Raji (cell line): Measurements from ENCODE around the gene PAM.

Source experiments
- POLR2A ChIP-seq: IDR thresholded peaks from 2 replicates; pipeline ENCODE4 v1.6.1; 2011; ENCODE audit warnings: low read depth, low read length, control low read depth; ENCODE audit not compliant: insufficient read depth

PAM gene

DNA sequence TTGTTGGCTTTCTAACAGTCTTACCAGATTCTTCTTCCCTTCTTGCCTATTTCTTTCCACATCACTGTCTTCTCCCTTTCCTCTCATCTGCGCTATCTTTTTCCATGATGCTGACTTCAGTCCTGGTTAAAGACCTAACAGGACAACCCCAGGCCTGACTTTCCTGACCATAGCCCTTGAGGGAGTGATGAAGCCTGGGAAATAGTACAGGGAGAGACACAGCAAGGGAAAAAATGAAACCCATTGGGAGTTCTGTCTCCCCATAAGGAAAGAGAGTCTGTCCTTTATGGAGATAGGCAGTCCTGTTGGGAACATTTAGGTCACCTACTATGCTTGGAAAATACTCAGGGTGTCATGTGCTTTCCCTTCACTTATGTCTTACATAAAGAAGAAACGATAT is 272.2 kb downstream of the PAM start:
- no peak for TF ChIP-seq POLR2A

DNA sequence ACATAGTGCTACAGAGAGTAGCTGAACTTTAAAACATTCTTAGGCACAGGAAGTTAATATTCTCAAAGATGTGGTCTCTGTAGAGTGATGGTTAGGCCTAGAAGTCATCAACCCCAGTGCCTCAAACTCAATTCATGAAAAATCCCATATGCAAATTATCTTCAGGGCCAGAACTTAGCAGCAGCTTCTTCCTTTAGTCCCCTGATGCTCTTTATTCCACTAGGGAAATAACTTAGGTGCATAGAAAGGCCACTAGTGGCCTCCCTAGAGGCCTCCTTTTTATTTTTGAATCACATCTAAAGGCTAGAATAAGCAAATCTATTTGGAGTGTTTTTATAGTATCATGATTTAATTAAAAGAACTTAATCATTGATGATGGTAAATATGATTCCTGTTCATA is 276.5 kb downstream of the PAM start:
- TF ChIP-seq POLR2A: no peak

DNA sequence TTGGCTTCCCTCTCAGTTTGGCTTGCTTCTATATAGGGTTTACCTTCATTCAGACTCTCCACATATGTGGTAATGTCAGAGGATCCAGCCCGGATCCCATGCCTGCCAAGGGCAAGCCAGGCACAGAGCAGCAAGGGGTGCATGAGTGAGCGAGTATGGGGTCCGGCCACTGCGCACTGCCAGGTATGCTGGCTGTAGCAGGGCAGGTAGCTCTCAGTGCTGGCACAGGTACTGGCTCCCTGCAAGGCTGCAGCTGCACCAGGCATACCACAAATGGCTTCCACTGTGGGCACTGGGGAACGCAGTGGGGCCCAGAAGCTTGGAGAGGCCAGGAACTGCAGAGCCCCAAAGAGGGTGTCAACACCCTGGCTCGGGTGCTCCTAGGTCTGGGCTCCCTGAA is 278.6 kb downstream of the PAM start:
- no peak for TF ChIP-seq POLR2A

DNA sequence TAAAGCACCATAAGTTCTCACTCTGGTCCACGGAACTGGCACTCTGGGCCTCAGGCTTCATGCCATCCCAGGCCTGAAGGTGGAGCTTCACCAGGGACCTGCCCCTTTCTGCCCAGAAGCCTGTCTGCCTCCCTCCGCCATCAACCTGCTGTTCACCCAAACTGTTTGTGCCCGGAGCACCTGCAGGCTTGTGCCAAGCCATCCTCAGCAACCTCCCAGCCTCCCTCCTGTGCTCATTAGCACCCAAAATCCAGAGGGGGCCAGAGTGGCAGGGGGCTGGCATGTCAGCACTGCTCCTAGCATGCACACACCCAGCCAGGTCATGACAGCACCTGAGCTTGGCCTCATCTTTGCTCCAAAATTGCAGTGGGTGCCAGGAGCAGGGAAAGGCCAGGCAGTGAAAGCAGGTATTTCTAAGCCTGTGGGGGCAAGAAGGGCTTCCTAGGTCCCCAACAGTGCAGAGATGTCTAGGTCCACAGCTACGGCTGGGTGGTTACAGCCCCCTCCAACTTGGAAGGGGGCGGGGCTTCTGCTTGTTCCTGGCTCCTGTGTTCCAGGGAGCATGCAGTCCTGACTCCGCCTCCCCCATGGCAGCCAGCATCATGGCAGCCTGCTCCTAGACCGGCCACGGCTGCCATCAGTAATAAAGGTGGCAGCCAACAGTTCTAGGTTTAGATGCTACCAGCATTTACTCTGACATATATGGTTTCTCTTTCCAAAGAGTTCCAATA is 279.7 kb downstream of the PAM start:
- TF ChIP-seq POLR2A: no peak

DNA sequence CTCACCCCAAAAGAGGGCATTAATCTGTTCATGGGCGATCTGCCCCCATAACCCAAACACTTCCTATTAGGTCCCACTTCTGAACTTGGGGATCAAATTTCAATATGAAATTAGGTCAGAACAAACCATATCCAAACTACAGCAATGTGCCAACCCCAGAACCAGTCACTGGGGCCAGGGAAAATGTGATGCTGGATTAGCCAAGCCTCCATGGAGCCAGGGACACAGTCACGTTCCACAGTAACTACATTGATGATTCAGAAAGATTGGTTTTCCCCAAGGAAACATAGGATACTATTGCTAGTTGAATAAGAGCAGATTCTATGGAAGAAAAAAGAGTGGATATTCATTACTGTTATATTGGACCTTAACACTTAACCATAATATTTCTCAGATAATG is 280.6 kb downstream of the PAM start:
- TF ChIP-seq POLR2A: no peak

DNA sequence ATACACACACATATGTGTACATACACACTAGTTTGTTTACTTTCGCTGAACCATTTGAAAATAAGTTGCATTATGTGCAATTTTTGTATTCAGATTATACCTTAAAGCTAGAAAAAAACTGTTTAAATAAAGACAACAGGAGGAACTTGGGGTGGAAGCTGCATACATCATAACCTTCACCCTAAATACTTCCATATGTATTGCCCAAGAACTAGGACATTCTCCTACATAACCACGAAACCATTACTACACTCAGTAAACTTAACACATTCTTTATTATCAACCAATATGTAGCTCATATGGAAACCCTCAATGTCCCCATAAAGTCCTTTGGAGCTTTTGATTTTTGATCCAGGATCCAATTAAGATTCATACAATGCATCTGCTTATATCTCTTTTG is 281.5 kb downstream of the PAM start:
- no peak for TF ChIP-seq POLR2A

- TF ChIP-seq POLR2A: no peak
Measured at GRCh38 chr5:103037673-103038455, 282.8 kb downstream of the PAM start.

GRCh38 chr5:103041071-103041676 is 286.1 kb downstream of the PAM start:
- no peak for TF ChIP-seq POLR2A

DNA sequence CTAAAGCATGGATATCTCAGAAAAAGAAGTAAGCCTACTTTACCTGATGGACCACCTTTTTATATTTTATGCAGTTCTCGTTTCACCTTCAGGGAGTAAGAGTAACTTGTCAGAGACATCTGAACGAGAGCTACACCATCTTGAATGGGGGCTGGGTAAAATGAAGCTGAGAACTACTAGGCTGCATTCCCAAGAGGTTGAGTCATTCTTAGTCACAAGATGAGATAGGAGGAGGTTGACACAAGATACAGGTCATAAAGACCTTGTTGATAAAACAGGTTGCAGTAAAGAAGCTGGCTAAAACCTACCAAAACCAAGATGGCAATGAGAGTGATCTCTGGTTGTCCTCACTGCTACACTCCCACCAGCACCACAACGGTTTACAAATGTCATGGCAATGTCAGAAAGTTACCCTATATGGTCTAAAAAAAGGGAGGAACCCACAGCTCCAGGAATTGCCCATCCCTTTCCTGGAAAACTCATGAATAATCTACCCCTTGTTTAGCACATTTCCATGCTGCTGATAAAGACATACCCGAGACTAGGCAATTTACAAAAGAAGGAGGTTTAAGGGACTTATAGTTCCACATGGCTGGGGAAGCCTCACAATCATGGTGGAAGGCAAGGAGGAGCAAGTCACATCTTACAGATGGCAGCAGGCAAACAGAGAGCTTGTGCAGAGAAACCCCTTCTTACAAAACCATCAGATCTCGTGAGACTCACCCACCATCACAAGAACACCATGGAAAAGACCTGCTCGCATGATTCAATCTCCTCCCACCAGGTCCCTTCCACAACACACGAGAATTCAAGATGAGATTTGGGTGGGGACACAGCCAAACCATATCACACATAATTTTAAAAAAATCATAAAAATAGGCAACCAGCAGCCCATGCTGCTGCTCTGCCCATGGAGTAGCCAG is 302.4 kb downstream of the PAM start:
- TF ChIP-seq POLR2A: no peak

DNA sequence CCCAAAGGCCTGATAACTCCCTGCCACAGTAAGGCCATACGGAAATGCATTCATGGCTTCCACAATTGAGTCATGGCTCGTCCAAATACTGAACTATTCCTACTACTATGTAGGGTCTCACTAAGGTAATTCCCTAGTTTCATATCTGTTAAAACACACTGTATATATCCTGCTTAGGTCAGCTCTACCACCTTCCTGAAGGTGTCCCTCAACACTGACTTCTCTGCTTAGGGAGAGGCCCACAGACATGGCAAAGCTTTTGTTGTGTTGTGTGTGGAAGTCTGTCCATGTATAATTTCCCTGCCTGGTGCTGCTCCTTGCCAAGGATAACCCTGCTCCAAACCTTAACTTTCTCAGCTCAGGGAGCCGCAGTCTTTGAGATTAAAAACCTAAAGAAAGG is 304.4 kb downstream of the PAM start:
- TF ChIP-seq POLR2A: no peak

DNA sequence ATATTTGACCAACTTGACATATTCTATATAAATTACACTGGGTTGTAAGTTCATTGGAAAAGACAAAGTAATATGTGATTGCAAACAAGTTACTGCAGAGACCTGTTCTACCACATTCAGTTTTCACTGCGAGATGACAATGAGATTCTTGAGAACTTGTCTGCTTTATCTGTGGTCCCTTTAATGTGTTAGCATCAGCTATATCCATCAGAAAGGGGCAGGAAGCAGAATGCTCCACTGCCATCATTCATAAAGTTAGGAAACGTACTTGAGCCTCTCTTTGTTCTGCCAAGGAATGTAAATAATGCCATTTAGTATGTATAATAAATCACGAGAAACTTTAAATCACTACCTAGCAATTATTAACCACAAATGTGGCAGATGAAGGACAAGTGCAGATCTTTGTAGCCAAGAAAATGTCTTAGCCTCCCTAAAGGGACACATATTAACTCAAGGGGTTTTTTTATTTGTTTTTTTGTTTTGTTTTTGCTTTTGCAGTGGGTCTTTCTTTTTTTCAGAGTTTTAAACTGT is 305.4 kb downstream of the PAM start:
- no peak for TF ChIP-seq POLR2A

DNA sequence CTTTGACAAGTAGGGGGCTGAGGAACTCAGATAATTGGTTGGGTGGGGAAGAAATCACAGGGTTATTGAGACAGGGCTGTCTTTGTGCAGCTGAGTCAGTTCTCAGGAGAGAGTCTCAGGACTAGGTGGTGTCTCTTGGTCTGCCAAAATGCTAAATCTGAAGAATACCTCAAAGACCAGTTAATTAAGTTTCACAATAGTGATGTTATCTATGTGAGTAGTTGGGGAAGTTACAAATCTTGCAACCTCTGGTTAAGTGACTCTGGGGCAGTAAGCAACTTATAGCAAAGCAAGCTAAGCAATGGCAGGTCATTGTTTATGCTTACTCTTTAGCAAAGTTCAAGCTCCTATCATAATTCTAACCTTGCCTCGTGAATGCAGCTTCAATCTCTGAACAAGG is 311.2 kb downstream of the PAM start:
- TF ChIP-seq POLR2A: no peak

GRCh38 chr5:103075442-103075841 is 320.3 kb downstream of the PAM start:
- no peak for TF ChIP-seq POLR2A
